Astrocyte (in vitro differentiated cells and primary cell): Measurements from ENCODE around the gene LMF1. TPM values are rescaled to one million over a fixed set of nuclear protein-coding genes. Genes with fewer than 3 reads are reported as not detected.

Source experiments
- DNase-seq: peaks from one replicate; pipeline ENCODE4 v3.0.0-alpha.2; 2010; ENCODE audit warnings: low read depth
- FAIRE-seq: peaks from 2 replicates; lab custom pipeline; 2011; peaks lifted over from hg19 to GRCh38; lab: Jason Lieb, UNC
- H2AFZ ChIP-seq: 2 replicates; pipeline ENCODE4 v1.6.0; 2012; ENCODE audit warnings: low read depth, low read length, inconsistent platforms
- H3K27ac ChIP-seq: 2 replicates; pipeline ENCODE4 v1.5.1; 2011; ENCODE audit warnings: low read depth, low read length, inconsistent platforms
- H3K27me3 ChIP-seq: 2 replicates; pipeline ENCODE4 v1.6.0; 2011; ENCODE audit warnings: low read length, inconsistent platforms; ENCODE audit not compliant: insufficient read depth
- H3K36me3 ChIP-seq: 2 replicates; pipeline ENCODE4 v1.5.1; 2011; ENCODE audit warnings: low read length, inconsistent platforms; ENCODE audit not compliant: insufficient read depth
- H3K4me1 ChIP-seq: 2 replicates; pipeline ENCODE4 v1.5.1; 2011; ENCODE audit warnings: low read length, inconsistent platforms; ENCODE audit not compliant: insufficient read depth
- H3K4me2 ChIP-seq: 2 replicates; pipeline ENCODE4 v1.6.0; 2012; ENCODE audit warnings: low read length, inconsistent platforms
- H3K4me3 ChIP-seq: 2 replicates; pipeline ENCODE4 v1.5.1; 2011; ENCODE audit warnings: low read depth, mild to moderate bottlenecking, low read length, inconsistent platforms; ENCODE audit not compliant: insufficient read depth
- H3K79me2 ChIP-seq: 2 replicates; pipeline ENCODE4 v1.6.0; 2012; ENCODE audit warnings: mild to moderate bottlenecking, low read length, inconsistent platforms; ENCODE audit not compliant: insufficient read depth
- H3K9ac ChIP-seq: 2 replicates; pipeline ENCODE4 v1.6.0; 2012; ENCODE audit warnings: mild to moderate bottlenecking, low read length, inconsistent platforms
- H3K9me3 ChIP-seq: 2 replicates; pipeline ENCODE4 v1.5.1; 2012; ENCODE audit warnings: low read depth, mild to moderate bottlenecking, low read length, inconsistent platforms; ENCODE audit not compliant: insufficient read depth
- H4K20me1 ChIP-seq: 2 replicates; pipeline ENCODE4 v1.6.0; 2012; ENCODE audit warnings: low read length, inconsistent platforms; ENCODE audit not compliant: insufficient read depth
- H3K27ac Mint-ChIP-seq: one replicate; pipeline ENCODE4 v1.8.0; 2021; ENCODE audit warnings: mild to moderate bottlenecking, mixed read lengths; ENCODE audit not compliant: unreplicated experiment
- H3K27me3 Mint-ChIP-seq: one replicate; pipeline ENCODE4 v1.8.0; 2021; ENCODE audit warnings: low read depth, mixed read lengths; ENCODE audit not compliant: unreplicated experiment
- H3K36me3 Mint-ChIP-seq: one replicate; pipeline ENCODE4 v1.8.0; 2021; ENCODE audit warnings: low read depth, mixed read lengths; ENCODE audit not compliant: unreplicated experiment
- H3K4me1 Mint-ChIP-seq: one replicate; pipeline ENCODE4 v1.8.0; 2021; ENCODE audit warnings: low read depth, mixed read lengths; ENCODE audit not compliant: unreplicated experiment
- H3K4me3 Mint-ChIP-seq: one replicate; pipeline ENCODE4 v1.8.0; 2021; ENCODE audit warnings: mild to moderate bottlenecking, moderate library complexity, mixed read lengths; ENCODE audit not compliant: unreplicated experiment
- H3K9me3 Mint-ChIP-seq: one replicate; pipeline ENCODE4 v1.8.0; 2021; ENCODE audit warnings: mild to moderate bottlenecking, mixed read lengths; ENCODE audit not compliant: unreplicated experiment
- EZH2 ChIP-seq: IDR thresholded peaks from 2 replicates; pipeline ENCODE4 v1.6.1; 2012; ENCODE audit warnings: mild to moderate bottlenecking, low read length, inconsistent platforms; ENCODE audit not compliant: insufficient read depth
- total RNA-seq: library from RNA; stranded (reverse); gene quantifications from 2 replicates; pipeline ENCODE4 v1.2.1, GENCODE V29; 2021
- TF ChIP-seq, protein P1 (sequence below): IDR thresholded peaks from 2 replicates; pipeline ENCODE4 v1.5.1; 2011; ENCODE audit warnings: low read depth, mild to moderate bottlenecking, inconsistent platforms, low read length, moderate library complexity; ENCODE audit not compliant: insufficient read depth

LMF1 gene
- total RNA-seq, 1 donor from 2014 or later: 12.6 TPM

DNA sequence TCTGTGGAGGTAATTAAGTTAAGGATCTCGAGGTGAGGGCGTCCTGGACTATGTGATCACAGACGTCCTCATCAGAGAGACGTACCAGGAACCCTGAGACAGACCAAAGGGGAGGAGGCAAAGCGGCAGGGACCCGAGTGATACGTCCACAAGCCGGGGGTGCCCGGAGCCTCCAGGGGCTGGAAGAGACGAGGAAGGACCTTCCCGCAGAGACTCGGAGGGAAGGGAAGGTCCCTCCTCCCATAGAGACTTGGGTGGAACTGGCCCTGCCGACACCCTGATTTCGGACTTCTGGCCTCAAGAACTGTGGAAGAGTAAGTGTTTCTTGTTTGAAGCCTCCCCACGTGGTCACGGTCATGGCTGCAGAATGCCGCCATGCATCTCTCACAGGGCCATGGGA lies 30.8 kb downstream of the LMF1 start:
- no peak for FAIRE-seq
- Mint-ChIP-seq H3K27me3 (peaks cover 6% of the 10 kb centered on the region), H3K4me1 (no peaks in the 10 kb centered on the region), H3K9me3 (peaks cover 23% of the 10 kb centered on the region), H3K27ac (no peak overlapping the region), H3K4me3 (no peak overlapping the region), H3K36me3 (peaks cover 37% of the 10 kb centered on the region)
- no peaks in the 10 kb centered on the region for H3K27me3 ChIP-seq
- no peaks in the 10 kb centered on the region for H4K20me1 ChIP-seq
- no peak overlapping the region for H3K4me2 ChIP-seq
- no peak overlapping the region for H3K9ac ChIP-seq
- H2AFZ ChIP-seq: no peak overlapping the region
- no peak overlapping the region for H3K27ac ChIP-seq
- H3K4me1 ChIP-seq: no peaks in the 10 kb centered on the region
- H3K79me2 ChIP-seq: no peaks in the 10 kb centered on the region
- no peak for DNase-seq
- H3K9me3 ChIP-seq: peaks cover 2% of the 10 kb centered on the region
- no peaks in the 10 kb centered on the region for H3K36me3 ChIP-seq
- no peak overlapping the region for H3K4me3 ChIP-seq
- TF ChIP-seq EZH2: no peak
- TF ChIP-seq, protein P1, sequence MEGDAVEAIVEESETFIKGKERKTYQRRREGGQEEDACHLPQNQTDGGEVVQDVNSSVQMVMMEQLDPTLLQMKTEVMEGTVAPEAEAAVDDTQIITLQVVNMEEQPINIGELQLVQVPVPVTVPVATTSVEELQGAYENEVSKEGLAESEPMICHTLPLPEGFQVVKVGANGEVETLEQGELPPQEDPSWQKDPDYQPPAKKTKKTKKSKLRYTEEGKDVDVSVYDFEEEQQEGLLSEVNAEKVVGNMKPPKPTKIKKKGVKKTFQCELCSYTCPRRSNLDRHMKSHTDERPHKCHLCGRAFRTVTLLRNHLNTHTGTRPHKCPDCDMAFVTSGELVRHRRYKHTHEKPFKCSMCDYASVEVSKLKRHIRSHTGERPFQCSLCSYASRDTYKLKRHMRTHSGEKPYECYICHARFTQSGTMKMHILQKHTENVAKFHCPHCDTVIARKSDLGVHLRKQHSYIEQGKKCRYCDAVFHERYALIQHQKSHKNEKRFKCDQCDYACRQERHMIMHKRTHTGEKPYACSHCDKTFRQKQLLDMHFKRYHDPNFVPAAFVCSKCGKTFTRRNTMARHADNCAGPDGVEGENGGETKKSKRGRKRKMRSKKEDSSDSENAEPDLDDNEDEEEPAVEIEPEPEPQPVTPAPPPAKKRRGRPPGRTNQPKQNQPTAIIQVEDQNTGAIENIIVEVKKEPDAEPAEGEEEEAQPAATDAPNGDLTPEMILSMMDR: no peak

DNA sequence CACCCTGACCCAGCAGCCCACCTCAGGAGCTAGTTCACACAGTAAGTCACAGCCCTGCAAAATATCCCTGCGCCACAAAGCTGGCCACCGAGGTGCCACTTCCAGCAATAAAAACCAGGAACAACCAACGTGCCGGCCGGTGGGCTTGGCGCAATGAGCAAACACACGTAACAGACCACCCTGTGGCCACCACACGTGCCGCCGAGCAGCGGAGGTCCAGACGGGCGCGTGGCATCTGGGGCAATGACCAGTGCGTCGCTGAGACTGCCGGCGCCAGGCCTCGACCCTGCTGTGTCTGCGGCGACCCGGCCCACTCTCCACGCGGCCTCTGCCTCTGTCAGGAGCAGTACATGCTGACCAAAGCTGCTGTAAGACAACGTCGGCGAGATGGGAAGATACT lies 31.5 kb downstream of the LMF1 start:
- DNase-seq (no peak), FAIRE-seq (no peak)
- H3K4me1 ChIP-seq: no peaks in the 10 kb centered on the region
- no peak overlapping the region for H3K27ac ChIP-seq
- H3K79me2 ChIP-seq: no peaks in the 10 kb centered on the region
- H4K20me1 ChIP-seq: no peaks in the 10 kb centered on the region
- H3K9ac ChIP-seq: no peak overlapping the region
- TF ChIP-seq, protein P1: no peak
- TF ChIP-seq EZH2: no peak
- Mint-ChIP-seq H3K4me1 (no peaks in the 10 kb centered on the region), H3K4me3 (no peak overlapping the region), H3K27me3 (peaks cover 6% of the 10 kb centered on the region), H3K27ac (no peak overlapping the region), H3K36me3 (peaks cover 33% of the 10 kb centered on the region), H3K9me3 (peaks cover 22% of the 10 kb centered on the region)
- H3K4me3 ChIP-seq: no peak overlapping the region
- H3K4me2 ChIP-seq: no peak overlapping the region
- H2AFZ ChIP-seq: no peak overlapping the region
- no peaks in the 10 kb centered on the region for H3K27me3 ChIP-seq
- peaks cover 2% of the 10 kb centered on the region for H3K9me3 ChIP-seq
- H3K36me3 ChIP-seq: no peaks in the 10 kb centered on the region

GRCh38 chr16:938752-939151 lies 32.0 kb downstream of the LMF1 start:
- Mint-ChIP-seq H3K27ac (no peak overlapping the region), H3K4me1 (no peaks in the 10 kb centered on the region), H3K9me3 (peaks cover 18% of the 10 kb centered on the region), H3K36me3 (peaks cover 29% of the 10 kb centered on the region), H3K4me3 (no peak overlapping the region), H3K27me3 (peaks cover 6% of the 10 kb centered on the region)
- no peaks in the 10 kb centered on the region for H3K79me2 ChIP-seq
- no peak overlapping the region for H2AFZ ChIP-seq
- no peak overlapping the region for H3K4me3 ChIP-seq
- no peaks in the 10 kb centered on the region for H3K27me3 ChIP-seq
- H3K36me3 ChIP-seq: no peaks in the 10 kb centered on the region
- DNase-seq (no peak), FAIRE-seq (no peak)
- H3K27ac ChIP-seq: no peak overlapping the region
- no peaks in the 10 kb centered on the region for H4K20me1 ChIP-seq
- H3K4me2 ChIP-seq: no peak overlapping the region
- TF ChIP-seq EZH2: no peak
- TF ChIP-seq, protein P1: no peak
- H3K9me3 ChIP-seq: peaks cover 2% of the 10 kb centered on the region
- no peaks in the 10 kb centered on the region for H3K4me1 ChIP-seq
- no peak overlapping the region for H3K9ac ChIP-seq
